Psoas muscle (tissue), 8 donors: ENCODE data around the gene GDI2. TPM values are rescaled to one million over a fixed set of nuclear protein-coding genes. Genes with fewer than 3 reads are reported as not detected.
"Not testable (repeated sequence)": the region's sequence is repeated elsewhere in the genome, so short reads cannot be mapped to it uniquely, and the experiment has no call there.

Experiments used
- ATAC-seq, 4 donors: fragments of 200-7000 bp; cut with Tn5 transposase; one replicate each; pipeline ENCODE4 v1.9.1; 2020; ENCODE audit warnings: moderate library complexity in 3 of 4, mild to moderate bottlenecking in 2 of 4
- DNase-seq, 2 donors: peaks; one replicate each; pipeline ENCODE4 v3.0.0-alpha.2; 2020
- H3K27ac ChIP-seq: fragments of 200-600 bp; one replicate; pipeline ENCODE4 v1.8.0; 2022
- H3K27me3 ChIP-seq, 3 donors: fragments of 200-600 bp in 1 of 3; one replicate each; pipeline versions ENCODE4 v1.6.1 to v1.8.0; 2013 to 2022; ENCODE audit warnings: low read length in 2 of 3, mild to moderate bottlenecking in 2 of 3, moderate library complexity in 1 of 3; ENCODE audit not compliant: insufficient read depth in 3 of 3
- H3K36me3 ChIP-seq, 2 donors: fragments of 200-600 bp in 1 of 2; one replicate each; pipeline versions ENCODE4 v1.6.1 to v1.8.0; 2013 to 2022; ENCODE audit warnings: low read depth in 1 of 2, mild to moderate bottlenecking in 1 of 2, moderate library complexity in 1 of 2; ENCODE audit not compliant: insufficient read depth in 1 of 2
- H3K4me1 ChIP-seq: fragments of 200-600 bp; one replicate; pipeline ENCODE4 v1.8.0; 2022
- H3K4me3 ChIP-seq: fragments of 200-600 bp; one replicate; pipeline ENCODE4 v1.8.0; 2022; ENCODE audit warnings: mild to moderate bottlenecking
- H3K9me3 ChIP-seq: fragments of 200-600 bp; one replicate; pipeline ENCODE4 v1.8.0; 2022
- CTCF ChIP-seq: fragments of 200-600 bp; IDR thresholded peaks from one replicate; pipeline ENCODE4 v1.8.0; 2022; ENCODE audit warnings: antibody characterized with exemption
- WGBS, 3 donors: extraction: QIAGEN DNeasy Blood & Tissue Kit; methylation state at CpG; one replicate each; pipeline versions ENCODE4 v1.1.6 to v1.1.7; 2013; 5-methylcytosine and 5-hydroxymethylcytosine counted together
- intact Hi-C, 2 donors: fragments of 100-400 bp; cut with DNase I; formaldehyde crosslinking; loops; one replicate each; pipeline versions ENCODE4 v1.11.0 to v1.14.2; 2022
- polyA plus RNA-seq, 3 donors: library from polyadenylated mRNA; stranded (reverse); fragments of 200-250 nt; gene quantifications; one replicate each; pipeline ENCODE4 v1.2.3, GENCODE V29; 2013
- total RNA-seq, 4 donors: library from RNA; stranded (reverse); fragmentation: NEBNext Ultra II Directional in 2 of 4; extraction: Animal tissue kit (Norgen Biotek cat#: 25700) in 2 of 4; gene quantifications; one replicate each; pipeline versions ENCODE4 v1.2.1 to v1.2.4, GENCODE V29; 2021 to 2023
- donor health status: healthy with polysubstance abuse.
- donor health status: DM: no; HTN: no; CAD: no; lungs with moderate emphysema.
- donor health status: Bipolar disorder and iron deficiency.
- donor health status: healthy.
- donor health status: DM: yes; HTN: yes; CAD: no.
- donor health status: DM: no; HTN: no; CAD: no.
- donor health status: DM: no; HTN: no; CAD: no.
- donor health status: DM: yes; HTN: yes; CAD: no.

GDI2 gene
- total and polyA plus RNA-seq, 7 donors, result 79.6 to 152 (median 116) TPM

GRCh38 chr10:5828725-5829124 lies 15.5 kb upstream of the GDI2 start:
- TF ChIP-seq CTCF, result no peak
- Histone ChIP-seq H3K4me3 (no peak overlapping the region), H3K9me3 (no peaks in the 10 kb centered on the region), H3K4me1 (no peaks in the 10 kb centered on the region), H3K27me3 (no peaks in the 10 kb centered on the region), H3K36me3 (no peaks in the 10 kb centered on the region), H3K27ac (no peak overlapping the region)
- 88 to 91% (median 88%) methylated on average over 16 of the region's 16 CpGs for WGBS, 3 donors
- intact Hi-C loops, result no loop called here
- DNase-seq, result no peak
- no peak for ATAC-seq

- no peaks in the 10 kb centered on the region for H3K27me3 ChIP-seq
- no peaks in the 10 kb centered on the region for H3K9me3 ChIP-seq
- no peak overlapping the region for H3K4me3 ChIP-seq
- no peak for TF ChIP-seq CTCF
- no peak for DNase-seq
- no peaks in the 10 kb centered on the region for H3K4me1 ChIP-seq
- no peaks in the 10 kb centered on the region for H3K36me3 ChIP-seq
- intact Hi-C loops, result no loop called here
- WGBS, 3 donors, result 78 to 80% (median 79%) methylated on average over 6 of the region's 6 CpGs
- no peak for ATAC-seq
- no peak overlapping the region for H3K27ac ChIP-seq
These were observed 14.6 kb upstream of the GDI2 start for GRCh38 chr10:5827841-5828240.

- H3K27ac ChIP-seq, H3K4me1 ChIP-seq, ATAC-seq, H3K27me3 ChIP-seq, DNase-seq, H3K36me3 ChIP-seq, H3K4me3 ChIP-seq, H3K9me3 ChIP-seq, intact Hi-C loops: not testable (repeated sequence)
- 93 to 98% (median 93%) methylated on average over 6 of the region's 6 CpGs for WGBS, 3 donors
These were observed 13.3 kb upstream of the GDI2 start for GRCh38 chr10:5826511-5826910.

- Histone ChIP-seq H3K9me3 (no peaks in the 10 kb centered on the region), H3K36me3 (no peaks in the 10 kb centered on the region), H3K4me1 (peaks cover 12% of the 10 kb centered on the region), H3K27ac (no peak overlapping the region), H3K4me3 (no peak overlapping the region), H3K27me3 (no peaks in the 10 kb centered on the region)
- WGBS, 3 donors, result 64 to 73% (median 72%) methylated on average over 6 of the region's 6 CpGs
- intact Hi-C loops, result loop anchor here in 1 of 2 donors (10.0 kb wide), 1 partner anchor 156 kb away; the partner anchor contains the start of gene IL15RA
- TF ChIP-seq CTCF, result no peak
- no peak for DNase-seq
- no peak for ATAC-seq
These were observed 5.7 kb upstream of the GDI2 start for GRCh38 chr10:5818894-5819293.

- no peak for DNase-seq
- no peaks in the 10 kb centered on the region for H3K9me3 ChIP-seq
- intact Hi-C loops, result loop anchor here in 1 of 2 donors (10.0 kb wide), 1 partner anchor 157 kb away; the partner anchor contains the start of gene IL15RA
- no peak for TF ChIP-seq CTCF
- no peaks in the 10 kb centered on the region for H3K27me3 ChIP-seq
- H3K27ac ChIP-seq, result no peak overlapping the region
- WGBS, 3 donors, result 94 to 98% (median 97%) methylated on average over 2 of the region's 2 CpGs
- no peak for ATAC-seq
- H3K4me3 ChIP-seq, result no peak overlapping the region
- H3K36me3 ChIP-seq, result no peaks in the 10 kb centered on the region
- H3K4me1 ChIP-seq, result peaks cover 12% of the 10 kb centered on the region
These were observed 4.8 kb upstream of the GDI2 start for GRCh38 chr10:5818048-5818331.
